ENCODE measurements around the gene SMARCC1.
"Not testable (repeated sequence)": the region's sequence is repeated elsewhere in the genome, so short reads cannot be mapped to it uniquely, and the experiment has no call there.

The SMARCC1 gene

GRCh38 chr3:47781685-47782445 lies at the start of gene SMARCC1:
TSS of gene SMARCC1 (minus strand) at chr3:47781893. CDS start at chr3:47781797, 96 bp downstream.
- peak; percentile 96 for DNase-seq (ENCODE audit: low spot score)

- not testable (repeated sequence) for DNase-seq (ENCODE audit: low spot score)
Observed at GRCh38 chr3:47829482-47829881, 47.8 kb upstream of the SMARCC1 start.

DNA sequence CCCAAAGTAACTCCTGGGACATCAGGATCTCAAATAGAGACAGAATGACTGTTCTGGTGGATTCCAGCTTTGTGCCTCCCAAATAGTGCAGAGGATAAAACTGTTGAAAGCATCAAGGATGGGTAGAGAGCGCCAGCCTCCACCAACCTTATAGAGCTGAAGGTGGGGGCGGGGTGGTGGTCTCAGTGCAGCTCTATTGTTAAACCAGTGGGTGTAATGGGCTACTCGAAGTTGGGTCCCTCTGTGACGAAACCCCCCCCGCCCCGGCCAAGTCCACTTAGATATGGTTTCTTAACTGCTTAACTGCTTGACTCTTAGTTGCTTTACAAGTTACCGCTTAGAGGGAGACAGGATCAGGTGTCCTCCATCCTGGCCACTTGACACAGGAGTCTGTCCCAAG lies 43.9 kb upstream of the SMARCC1 start:
- DNase-seq (ENCODE audit: low spot score): no peak

DNA sequence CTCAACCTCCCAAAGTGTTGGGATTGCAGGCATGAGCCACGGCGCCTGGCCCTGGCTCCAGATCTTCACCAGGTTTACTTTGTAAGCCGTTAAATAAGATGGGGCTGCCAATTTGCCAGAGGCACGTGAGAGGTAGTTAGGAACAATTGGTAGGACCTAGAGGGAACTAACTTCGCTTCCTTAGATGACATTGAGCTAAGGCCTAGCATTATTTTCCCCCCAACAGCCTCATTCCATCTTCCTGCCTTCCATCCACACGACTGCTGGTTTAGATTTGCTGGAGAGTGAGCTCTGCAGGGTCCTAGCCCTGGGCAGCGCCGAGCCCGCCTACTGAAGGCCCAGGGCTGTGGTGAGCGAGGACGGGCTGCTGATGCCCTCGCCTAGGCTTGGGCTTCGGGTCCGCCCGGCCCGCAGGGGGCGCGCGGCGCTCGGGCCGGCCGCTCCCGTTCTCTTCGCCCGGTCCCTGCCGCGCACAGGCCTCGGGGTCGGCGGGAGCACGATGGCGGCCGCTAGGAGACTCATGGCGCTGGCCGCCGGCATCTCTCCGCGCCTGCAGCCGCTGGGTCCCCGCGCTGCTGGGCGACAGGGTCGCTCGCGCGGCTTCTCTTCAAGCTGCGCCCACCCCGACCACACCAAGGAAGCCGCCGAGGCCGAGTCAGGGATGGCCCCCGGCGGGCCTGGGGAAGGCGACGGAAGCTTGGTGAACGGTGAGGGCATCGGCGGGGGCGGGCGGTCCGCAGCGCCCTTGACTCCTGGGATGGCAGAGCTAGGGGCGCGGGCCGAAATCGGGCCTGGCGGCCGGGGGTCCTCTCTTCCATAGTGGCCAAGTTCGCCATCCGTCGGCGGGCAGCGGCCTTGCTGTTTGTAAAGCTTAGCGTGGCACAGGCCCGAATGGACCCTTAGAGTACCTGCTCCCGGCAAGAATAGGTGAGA lies 43.1 kb upstream of the SMARCC1 start:
- DNase-seq (ENCODE audit: low spot score): peak; percentile 97

- DNase-seq (ENCODE audit: low spot score): no peak
Observed at GRCh38 chr3:47817609-47818008, 35.9 kb upstream of the SMARCC1 start.

DNA sequence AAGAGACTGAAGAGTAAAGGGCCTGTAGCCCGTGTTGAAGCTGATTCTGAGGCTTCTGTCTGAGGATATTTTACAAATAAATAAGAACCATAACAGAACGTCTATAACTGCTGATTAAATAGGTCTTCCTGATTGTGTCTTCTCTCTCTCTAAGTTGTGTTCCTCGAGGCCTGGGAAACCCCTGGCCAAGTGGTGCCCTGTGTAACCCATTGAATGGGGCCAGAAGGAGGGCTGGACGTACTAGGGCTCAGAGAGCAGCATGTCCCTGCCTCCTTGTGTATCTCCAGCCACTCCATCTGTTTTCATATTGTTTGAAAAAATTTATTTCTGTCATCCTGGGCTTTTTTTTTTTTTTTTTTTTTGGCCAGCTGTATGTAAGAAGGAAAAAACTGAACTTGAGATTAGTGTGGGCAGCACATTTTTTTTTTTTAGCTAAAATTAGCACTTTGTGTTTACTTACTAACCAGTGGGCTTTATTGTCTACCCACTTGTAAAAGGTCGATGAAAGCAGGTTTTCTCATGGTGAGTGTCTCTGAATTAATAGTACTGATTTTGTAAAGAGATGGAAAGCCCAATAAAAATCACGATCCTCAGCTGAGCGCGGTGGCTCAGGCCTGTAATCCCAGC lies 32.0 kb upstream of the SMARCC1 start:
- DNase-seq (ENCODE audit: low spot score): no peak

DNA sequence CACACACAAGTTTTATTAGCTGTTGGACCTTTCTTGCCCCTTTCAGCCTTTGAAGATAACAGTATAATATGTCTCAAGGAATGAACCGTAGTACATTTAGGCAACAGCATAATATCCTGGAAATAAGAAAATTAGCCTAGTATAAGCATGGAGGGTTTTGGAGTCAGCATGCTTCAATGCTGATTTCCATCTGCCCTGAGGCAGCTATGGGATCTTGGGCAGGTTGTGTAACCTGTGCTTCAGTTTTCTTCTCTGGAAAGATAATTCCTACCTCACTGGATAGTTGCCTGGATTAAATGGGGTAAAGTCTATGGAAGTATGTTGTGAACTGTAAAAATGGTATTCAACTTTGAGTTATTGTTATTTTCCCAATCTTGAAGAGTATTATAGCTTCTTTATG lies 22.9 kb upstream of the SMARCC1 start:
- DNase-seq (ENCODE audit: low spot score): no peak

DNA sequence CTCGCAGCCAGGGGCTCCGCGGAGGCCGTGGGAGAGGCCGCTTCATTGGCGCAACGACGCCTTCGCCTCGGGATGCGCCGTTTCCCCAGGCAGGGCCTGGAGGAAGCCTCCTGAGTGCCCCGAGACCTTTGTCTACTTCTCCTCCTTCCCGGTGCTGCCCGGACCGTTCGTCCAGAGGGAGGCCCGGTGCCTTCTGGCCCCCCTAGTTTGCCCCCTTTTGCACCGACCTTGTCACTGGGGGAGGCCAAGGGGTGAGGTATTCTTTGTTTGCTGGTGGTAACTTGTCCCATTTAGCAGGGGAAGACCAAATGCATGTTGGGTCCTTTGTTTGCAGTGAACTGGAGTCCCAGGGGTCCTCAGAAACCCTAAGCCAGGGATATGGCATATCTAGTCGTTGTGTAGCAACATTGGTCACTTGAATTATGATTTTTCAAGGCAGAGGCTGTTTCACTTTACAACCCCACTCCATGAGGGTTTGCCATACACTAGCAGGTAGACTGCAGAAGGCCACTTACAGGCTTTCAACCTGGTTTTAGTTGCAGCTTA lies 21.9 kb upstream of the SMARCC1 start:
- no peak for DNase-seq (ENCODE audit: low spot score)

- DNase-seq (ENCODE audit: low spot score): peak; percentile 88
Observed at GRCh38 chr3:47802734-47803479, 21.2 kb upstream of the SMARCC1 start, which contains the start of gene DHX30. TSS of gene DHX30 (plus strand) at chr3:47803138. CDS start at chr3:47810684, 7,546 bp downstream.

- DNase-seq (ENCODE audit: low spot score): no peak
Observed at GRCh38 chr3:47799733-47800132, 18.0 kb upstream of the SMARCC1 start.

DNA sequence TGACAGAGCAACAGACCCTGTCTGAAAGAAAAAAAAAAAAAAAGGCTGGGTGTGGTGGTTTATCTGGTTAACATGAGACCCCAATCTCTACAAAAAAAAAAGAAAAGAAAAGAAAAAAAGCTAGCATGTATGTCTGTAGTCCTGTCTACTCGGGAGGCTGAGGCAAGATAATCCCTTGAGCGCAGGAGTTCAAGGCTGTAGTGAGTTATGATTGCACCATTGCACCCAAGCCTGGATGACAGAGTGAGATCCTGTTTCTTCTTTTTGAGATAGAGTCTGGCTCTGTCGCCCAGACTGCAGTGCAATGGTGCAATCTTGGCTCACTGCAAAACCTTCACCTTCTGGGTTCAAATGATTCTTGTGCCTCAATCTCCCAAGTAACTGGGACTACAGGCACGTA lies 12.9 kb upstream of the SMARCC1 start:
- DNase-seq (ENCODE audit: low spot score): no peak

- no peak for DNase-seq (ENCODE audit: low spot score)
Observed at GRCh38 chr3:47792699-47793098, 11.0 kb upstream of the SMARCC1 start.

DNA sequence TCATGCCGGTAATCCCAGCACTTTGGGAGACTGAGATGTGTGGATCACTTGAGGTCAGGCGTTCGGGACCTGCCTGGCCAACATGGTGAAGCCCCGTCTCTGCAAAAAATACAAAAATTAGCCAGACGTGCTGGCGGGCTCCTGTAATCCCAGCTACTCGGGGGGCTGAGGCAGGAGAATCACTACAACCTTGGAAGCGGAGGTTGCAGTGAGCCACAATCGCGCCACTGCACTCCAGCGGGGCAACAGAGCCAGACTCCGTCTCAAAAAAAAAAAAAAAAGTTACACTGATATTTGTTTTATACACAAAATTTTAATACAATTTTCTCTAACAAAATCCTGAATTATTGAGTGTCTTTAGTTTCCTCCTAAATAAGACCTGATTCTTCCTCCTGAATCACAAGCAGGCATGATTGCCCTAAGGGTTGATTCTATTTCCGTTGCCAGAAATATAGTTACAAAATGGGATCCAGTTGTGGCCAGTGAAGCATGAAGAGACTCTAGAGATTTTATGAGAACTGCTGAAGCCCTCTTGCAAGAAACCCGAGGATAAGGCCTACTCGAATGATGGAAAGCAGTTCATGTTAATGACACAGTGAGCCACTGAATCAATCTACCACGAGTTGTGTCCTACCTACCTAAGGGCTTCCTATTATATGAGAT lies 9.6 kb upstream of the SMARCC1 start:
- DNase-seq (ENCODE audit: low spot score): no peak

GRCh38 chr3:47783673-47784072 lies 2.0 kb upstream of the SMARCC1 start:
- no peak for DNase-seq (ENCODE audit: low spot score)

DNA sequence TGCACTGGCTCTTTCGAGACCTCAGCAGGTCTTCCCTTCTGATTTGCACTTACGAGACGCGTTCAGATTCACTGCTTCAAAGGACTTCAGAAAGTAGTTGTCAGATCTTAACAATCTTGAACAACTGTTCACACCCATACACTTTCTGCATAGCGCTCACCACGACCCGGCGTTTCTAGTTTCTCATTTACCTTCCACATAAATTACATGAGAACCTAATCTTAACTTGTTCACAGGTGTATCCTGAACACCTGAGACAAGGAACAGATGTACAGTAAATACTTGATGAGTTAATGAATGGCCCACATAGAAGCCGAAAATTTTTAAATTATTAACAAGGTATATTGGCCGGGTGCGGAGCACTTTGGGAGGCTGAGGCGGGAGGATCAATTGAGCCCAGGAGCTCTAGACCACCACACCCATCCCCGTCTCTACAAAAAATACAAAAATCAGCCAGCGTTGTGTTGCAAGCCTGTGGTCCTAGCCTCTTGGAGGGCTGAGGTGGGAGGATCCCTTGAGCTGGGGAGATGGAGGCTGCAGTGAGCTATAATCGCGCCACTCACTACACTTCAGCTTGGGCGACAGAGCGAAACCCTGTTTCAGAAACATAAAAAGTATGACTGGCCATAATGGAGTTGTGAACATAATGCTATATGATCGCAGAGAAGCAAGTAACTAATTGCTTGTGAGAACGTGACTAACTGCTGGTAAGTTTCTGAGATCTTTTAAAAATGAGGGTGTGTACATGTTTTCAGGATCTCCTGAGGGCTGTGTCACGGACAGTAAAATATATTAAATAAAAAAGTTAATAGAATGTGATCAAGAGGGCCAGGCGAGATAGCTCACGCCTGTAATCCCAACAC lies 984 bp upstream of the SMARCC1 start:
- DNase-seq (ENCODE audit: low spot score): no peak

GRCh38 chr3:47780741-47781684 lies 680 bp downstream of the SMARCC1 start:
- DNase-seq (ENCODE audit: low spot score): peak; percentile 40

- DNase-seq (ENCODE audit: low spot score): no peak
Observed at GRCh38 chr3:47778746-47779145, 2.9 kb downstream of the SMARCC1 start.

- no peak for DNase-seq (ENCODE audit: low spot score)
Observed at GRCh38 chr3:47772788-47773187, 8.9 kb downstream of the SMARCC1 start.

DNA sequence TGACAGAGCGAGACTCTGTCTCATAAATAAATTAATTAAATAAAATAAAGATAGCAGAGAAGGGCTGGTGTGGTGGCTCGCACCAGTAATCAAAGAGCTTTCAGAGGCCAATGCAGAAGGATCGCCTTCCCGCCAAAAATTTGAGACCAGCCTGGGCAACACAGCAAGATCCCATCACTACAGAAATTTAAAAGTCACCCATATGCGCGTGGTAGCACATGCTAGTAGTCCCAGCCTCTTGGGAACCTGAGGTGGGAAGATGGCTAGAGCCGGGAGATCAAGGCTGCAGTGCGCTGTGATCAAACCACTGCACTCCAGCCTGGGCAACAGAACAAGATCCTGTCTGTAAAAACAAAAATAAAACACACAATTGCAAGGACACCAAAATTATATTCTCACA lies 9.6 kb downstream of the SMARCC1 start:
- DNase-seq (ENCODE audit: low spot score): no peak

Data from HuH-7.5 (cell line).